Measurements from ENCODE around the gene LMOD2. TPM values are rescaled to one million over a fixed set of nuclear protein-coding genes. Genes with fewer than 3 reads are reported as not detected.

The LMOD2 gene
- total RNA-seq, 1 donor from 2014 or later = not detected

DNA sequence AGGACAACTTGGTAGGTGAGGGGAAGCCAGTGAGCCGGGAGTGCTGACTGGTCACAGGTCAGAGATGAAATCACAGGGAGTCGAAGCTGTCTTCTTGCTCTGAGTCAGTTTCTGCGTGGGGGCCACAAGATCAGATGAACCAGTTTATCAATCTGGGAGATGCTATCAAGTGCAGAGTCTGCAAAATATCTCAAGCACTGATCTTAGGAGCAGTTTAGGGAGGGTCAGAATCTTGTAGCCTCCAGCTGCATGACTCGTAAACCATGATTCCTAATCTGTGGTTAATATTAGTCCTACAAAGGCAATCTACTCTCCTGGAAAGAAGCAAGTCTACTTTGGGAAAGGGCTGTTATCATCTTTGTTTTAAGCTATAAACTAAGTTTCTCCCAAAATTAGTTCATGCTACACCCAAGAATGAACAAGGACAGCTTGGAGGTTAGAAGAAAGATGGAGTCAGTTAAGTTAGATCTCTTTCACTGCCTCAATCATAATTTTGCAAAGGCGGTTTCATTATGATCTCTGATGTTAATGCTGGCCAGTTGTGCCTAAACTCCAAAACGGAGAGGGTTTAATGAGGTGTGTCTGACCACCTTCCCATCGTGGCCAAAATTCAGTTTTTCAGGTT lies 8.4 kb upstream of the LMOD2 start:
- no peak overlapping the region for H3K27ac Mint-ChIP-seq (ENCODE audit: unreplicated experiment)
- H3K36me3 Mint-ChIP-seq (ENCODE audit: low read depth) = no peaks in the 10 kb centered on the region
- H3K4me1 Mint-ChIP-seq (ENCODE audit: low read depth) = peaks cover 14% of the 10 kb centered on the region
- no peaks in the 10 kb centered on the region for H3K9me3 Mint-ChIP-seq (ENCODE audit: low read depth)
- no peak for DNase-seq (ENCODE audit: low spot score)
- no peak overlapping the region for H3K4me3 Mint-ChIP-seq (ENCODE audit: unreplicated experiment)
- H3K27me3 Mint-ChIP-seq (ENCODE audit: low read depth) = no peaks in the 10 kb centered on the region
- TF ChIP-seq, protein P1, sequence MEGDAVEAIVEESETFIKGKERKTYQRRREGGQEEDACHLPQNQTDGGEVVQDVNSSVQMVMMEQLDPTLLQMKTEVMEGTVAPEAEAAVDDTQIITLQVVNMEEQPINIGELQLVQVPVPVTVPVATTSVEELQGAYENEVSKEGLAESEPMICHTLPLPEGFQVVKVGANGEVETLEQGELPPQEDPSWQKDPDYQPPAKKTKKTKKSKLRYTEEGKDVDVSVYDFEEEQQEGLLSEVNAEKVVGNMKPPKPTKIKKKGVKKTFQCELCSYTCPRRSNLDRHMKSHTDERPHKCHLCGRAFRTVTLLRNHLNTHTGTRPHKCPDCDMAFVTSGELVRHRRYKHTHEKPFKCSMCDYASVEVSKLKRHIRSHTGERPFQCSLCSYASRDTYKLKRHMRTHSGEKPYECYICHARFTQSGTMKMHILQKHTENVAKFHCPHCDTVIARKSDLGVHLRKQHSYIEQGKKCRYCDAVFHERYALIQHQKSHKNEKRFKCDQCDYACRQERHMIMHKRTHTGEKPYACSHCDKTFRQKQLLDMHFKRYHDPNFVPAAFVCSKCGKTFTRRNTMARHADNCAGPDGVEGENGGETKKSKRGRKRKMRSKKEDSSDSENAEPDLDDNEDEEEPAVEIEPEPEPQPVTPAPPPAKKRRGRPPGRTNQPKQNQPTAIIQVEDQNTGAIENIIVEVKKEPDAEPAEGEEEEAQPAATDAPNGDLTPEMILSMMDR (IDR thresholded peaks at IDR 0.05) = no peak

DNA sequence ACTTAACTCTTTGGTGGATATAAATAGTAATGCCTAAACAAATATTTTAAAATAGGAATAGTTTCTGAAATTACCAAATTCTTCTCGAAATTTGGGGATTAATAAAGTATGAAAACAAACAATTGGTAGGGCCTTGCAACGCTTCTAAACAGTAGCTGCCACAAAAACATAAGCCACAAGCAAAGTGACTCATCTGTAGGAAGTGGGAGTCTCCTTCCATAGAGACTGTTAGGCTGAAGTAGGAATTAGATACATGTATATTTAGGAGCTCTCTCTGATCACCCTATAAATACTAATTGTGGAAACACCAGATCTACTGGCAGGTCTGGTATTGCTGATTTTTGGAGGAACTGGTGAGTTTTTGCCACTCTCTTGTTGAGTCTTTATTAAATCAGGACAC lies 5.7 kb upstream of the LMOD2 start:
- H3K4me3 Mint-ChIP-seq (ENCODE audit: unreplicated experiment) = no peak overlapping the region
- TF ChIP-seq, protein P1 (IDR thresholded peaks at IDR 0.05) = no peak
- no peak for DNase-seq (ENCODE audit: low spot score)
- H3K9me3 Mint-ChIP-seq (ENCODE audit: low read depth) = no peaks in the 10 kb centered on the region
- H3K27me3 Mint-ChIP-seq (ENCODE audit: low read depth) = no peaks in the 10 kb centered on the region
- H3K4me1 Mint-ChIP-seq (ENCODE audit: low read depth) = no peaks in the 10 kb centered on the region
- H3K27ac Mint-ChIP-seq (ENCODE audit: unreplicated experiment) = no peak overlapping the region
- H3K36me3 Mint-ChIP-seq (ENCODE audit: low read depth) = no peaks in the 10 kb centered on the region

- Mint-ChIP-seq H3K4me1 (ENCODE audit: low read depth) (no peaks in the 10 kb centered on the region), H3K27ac (ENCODE audit: unreplicated experiment) (no peak overlapping the region), H3K4me3 (ENCODE audit: unreplicated experiment) (no peak overlapping the region), H3K9me3 (ENCODE audit: low read depth) (no peaks in the 10 kb centered on the region), H3K27me3 (ENCODE audit: low read depth) (no peaks in the 10 kb centered on the region), H3K36me3 (ENCODE audit: low read depth) (no peaks in the 10 kb centered on the region)
- TF ChIP-seq, protein P1 (IDR thresholded peaks at IDR 0.05) = no peak
- DNase-seq (ENCODE audit: low spot score) = no peak
Measured at GRCh38 chr7:123650595-123650994, 5.1 kb upstream of the LMOD2 start.

DNA sequence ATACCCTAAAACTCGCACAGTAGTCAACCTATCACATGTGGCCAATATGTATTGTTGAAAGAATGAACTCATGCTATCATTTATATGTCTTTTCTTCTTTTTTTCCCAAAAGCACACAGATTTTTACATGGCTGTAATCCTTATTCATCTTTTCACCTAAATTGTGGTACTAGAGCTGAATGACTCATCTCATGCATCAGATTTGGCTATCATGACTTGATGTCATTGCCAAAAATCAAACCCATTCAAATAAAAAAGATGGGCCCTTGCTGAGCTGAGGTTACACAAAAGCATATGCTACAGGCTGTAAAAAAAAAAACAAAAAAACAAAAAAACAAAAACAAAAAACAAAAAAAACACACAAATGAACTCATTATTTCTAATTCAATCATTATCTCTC lies 3.3 kb upstream of the LMOD2 start:
- Mint-ChIP-seq H3K27ac (ENCODE audit: unreplicated experiment) (no peak overlapping the region), H3K9me3 (ENCODE audit: low read depth) (no peaks in the 10 kb centered on the region), H3K27me3 (ENCODE audit: low read depth) (no peaks in the 10 kb centered on the region), H3K36me3 (ENCODE audit: low read depth) (no peaks in the 10 kb centered on the region), H3K4me1 (ENCODE audit: low read depth) (no peaks in the 10 kb centered on the region), H3K4me3 (ENCODE audit: unreplicated experiment) (no peak overlapping the region)
- TF ChIP-seq, protein P1 (IDR thresholded peaks at IDR 0.05) = no peak
- no peak for DNase-seq (ENCODE audit: low spot score)

DNA sequence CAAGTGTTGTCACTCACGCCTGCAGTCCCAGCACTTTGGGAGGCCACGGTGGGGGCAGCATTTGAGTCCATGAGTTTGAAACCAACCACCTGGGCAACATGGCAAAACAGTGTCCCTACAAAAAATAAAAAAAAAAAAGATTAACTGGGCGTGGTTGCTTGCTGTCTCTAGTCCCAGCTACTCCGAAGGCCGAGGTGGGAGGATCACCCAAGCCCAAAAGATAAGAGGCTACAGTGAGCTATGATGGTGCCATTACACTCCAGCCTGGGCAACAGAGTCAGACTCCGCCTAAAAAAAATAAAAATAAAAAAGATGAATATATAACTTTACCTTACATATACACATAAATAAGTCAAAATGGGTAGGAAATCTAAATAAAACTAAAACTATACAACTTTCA lies 2.5 kb upstream of the LMOD2 start:
- Mint-ChIP-seq H3K4me3 (ENCODE audit: unreplicated experiment) (no peak overlapping the region), H3K27me3 (ENCODE audit: low read depth) (no peaks in the 10 kb centered on the region), H3K27ac (ENCODE audit: unreplicated experiment) (no peak overlapping the region), H3K9me3 (ENCODE audit: low read depth) (no peaks in the 10 kb centered on the region), H3K36me3 (ENCODE audit: low read depth) (no peaks in the 10 kb centered on the region), H3K4me1 (ENCODE audit: low read depth) (no peaks in the 10 kb centered on the region)
- TF ChIP-seq, protein P1 (IDR thresholded peaks at IDR 0.05) = no peak
- DNase-seq (ENCODE audit: low spot score) = no peak
